Anterior cingulate cortex (tissue), 58 donors: ENCODE results near the gene TUBB8B.
"Not testable (repeated sequence)": the region's sequence is repeated elsewhere in the genome, so short reads cannot be mapped to it uniquely, and the experiment has no call there.

ENCODE experiments used
- DNase-seq, 58 donors: peaks; one replicate each; lab custom pipeline; 2025; lab: John Stamatoyannopoulos, UW

TUBB8B gene

GRCh38 chr18:13177-13576 is 36.2 kb downstream of the TUBB8B start:
- not testable (repeated sequence) for DNase-seq

DNA sequence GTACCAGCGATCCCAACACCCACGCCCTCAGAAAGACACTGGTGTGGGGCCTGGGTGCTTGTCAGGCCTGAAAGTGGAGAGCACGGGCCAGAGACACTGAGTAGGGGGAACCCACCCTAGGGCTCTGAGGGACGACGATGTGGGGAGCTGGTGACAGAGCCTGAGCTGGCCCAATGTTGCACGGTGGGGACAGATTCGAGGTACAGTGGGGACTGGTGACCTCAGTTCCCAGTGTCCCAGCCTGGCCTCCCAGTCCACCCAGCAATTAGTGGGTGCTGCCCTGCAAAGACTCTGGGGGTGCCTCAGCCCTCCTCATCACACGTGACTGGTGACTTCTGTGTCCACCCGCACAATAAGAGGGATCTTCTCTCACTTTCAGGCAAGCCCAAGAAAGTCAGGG is 36.6 kb downstream of the TUBB8B start:
- not testable (repeated sequence) for DNase-seq

DNA sequence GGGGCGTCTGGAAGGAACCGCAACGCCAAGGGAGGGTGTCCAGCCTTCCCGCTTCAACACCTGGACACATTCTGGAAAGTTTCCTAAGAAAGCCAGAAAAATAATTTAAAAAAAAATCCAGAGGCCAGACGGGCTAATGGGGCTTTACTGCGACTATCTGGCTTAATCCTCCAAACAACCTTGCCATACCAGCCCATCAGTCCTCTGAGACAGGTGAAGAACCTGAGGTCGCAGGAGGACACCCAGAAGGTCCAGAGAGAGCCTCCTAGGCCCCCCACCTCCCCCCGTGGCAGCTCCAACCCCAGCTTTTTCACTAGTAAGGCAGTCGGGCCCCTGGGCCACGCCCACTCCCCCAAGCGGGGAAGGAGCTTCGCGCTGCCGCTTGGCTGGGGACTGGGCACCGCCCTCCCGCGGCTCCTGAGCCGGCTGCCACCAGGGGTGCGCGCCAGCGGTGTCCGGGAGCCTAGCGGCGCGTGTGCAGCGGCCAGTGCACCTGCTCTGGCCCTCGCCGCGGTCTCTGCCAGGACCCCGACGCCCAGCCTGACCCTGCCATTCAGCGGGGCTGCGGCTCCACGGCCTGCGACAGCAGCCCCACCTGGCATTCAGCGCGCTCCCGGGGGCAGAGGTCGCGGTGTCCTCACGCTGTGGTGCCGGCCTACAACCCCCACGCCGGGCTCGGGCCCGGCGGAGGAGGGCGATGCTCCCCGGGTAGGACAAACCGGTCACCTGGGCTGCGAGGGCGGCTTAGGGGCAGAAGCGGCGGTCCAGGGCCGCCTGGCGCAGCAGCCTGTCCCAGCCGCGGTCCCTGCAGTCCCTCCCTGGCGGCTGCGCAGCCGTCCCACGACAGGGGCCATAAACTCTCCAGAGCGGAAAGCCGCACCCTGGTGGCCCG is 37.8 kb downstream of the TUBB8B start:
- DNase-seq: not testable (repeated sequence)

DNA sequence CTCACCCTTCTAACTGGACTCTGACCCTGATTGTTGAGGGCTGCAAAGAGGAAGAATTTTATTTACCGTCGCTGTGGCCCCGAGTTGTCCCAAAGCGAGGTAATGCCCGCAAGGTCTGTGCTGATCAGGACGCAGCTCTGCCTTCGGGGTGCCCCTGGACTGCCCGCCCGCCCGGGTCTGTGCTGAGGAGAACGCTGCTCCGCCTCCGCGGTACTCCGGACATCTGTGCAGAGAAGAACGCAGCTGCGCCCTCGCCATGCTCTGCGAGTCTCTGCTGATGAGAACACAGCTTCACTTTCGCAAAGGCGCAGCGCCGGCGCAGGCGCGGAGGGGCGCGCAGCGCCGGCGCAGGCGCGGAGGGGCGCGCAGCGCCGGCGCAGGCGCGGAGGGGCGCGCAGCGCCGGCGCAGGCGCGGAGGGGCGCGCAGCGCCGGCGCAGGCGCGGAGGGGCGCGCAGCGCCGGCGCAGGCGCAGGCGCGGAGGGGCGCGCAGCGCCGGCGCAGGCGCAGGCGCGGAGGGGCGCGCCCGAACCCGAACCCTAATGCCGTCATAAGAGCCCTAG is 38.7 kb downstream of the TUBB8B start:
- DNase-seq: not testable (repeated sequence)

DNA sequence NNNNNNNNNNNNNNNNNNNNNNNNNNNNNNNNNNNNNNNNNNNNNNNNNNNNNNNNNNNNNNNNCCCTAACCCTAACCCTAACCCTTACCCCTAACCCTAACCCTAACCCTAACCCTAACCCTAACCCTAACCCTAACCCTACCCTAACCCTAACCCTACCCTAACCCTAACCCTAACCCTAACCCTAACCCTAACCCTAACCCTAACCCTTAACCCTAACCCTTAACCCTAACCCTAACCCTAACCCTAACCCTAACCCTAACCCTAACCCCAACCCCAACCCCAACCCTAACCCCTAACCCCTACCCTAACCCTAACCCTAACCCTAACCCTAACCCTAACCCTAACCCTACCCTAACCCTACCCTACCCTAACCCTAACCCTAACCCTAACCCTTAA is 39.5 kb downstream of the TUBB8B start:
- not testable (repeated sequence) for DNase-seq
